Activated CD4-positive, alpha-beta T cell treated with anti-CD3 and anti-CD28 coated beads, Interleukin-2, amount 10 ng/mL, durations not matched to agents 24 days and 14 days (primary cell): Measurements from ENCODE around the gene ABHD12. TPM values are rescaled to one million over a fixed set of nuclear protein-coding genes. Genes with fewer than 3 reads are reported as not detected.

Experiments used
- DNase-seq: peaks from one replicate; pipeline ENCODE4 v3.0.0; 2022
- H3K27ac Mint-ChIP-seq: one replicate; pipeline ENCODE4 v1.8.0; 2022; ENCODE audit warnings: mild to moderate bottlenecking, mixed read lengths
- H3K27me3 Mint-ChIP-seq: one replicate; pipeline ENCODE4 v1.8.0; 2022; ENCODE audit warnings: mixed read lengths
- H3K36me3 Mint-ChIP-seq: one replicate; pipeline ENCODE4 v1.8.0; 2022; ENCODE audit warnings: low read depth, mild to moderate bottlenecking, mixed read lengths
- H3K4me1 Mint-ChIP-seq: one replicate; pipeline ENCODE4 v1.8.0; 2021; ENCODE audit warnings: mixed read lengths
- H3K4me3 Mint-ChIP-seq: one replicate; pipeline ENCODE4 v1.8.0; 2022; ENCODE audit warnings: mild to moderate bottlenecking, moderate library complexity, mixed read lengths
- H3K9me3 Mint-ChIP-seq: one replicate; pipeline ENCODE4 v1.8.0; 2021; ENCODE audit warnings: mixed read lengths
- intact Hi-C: fragments of 100-400 bp; cut with micrococcal nuclease; formaldehyde crosslinking; loops from one replicate; pipeline ENCODE4 v1.15.1; 2023
- total RNA-seq: library from RNA; stranded (reverse); gene quantifications from 2 replicates; pipeline ENCODE4 v1.2.3, GENCODE V29; 2022

Gene ABHD12
- total RNA-seq, 1 donor from 2014 or later, result 30.0 TPM

GRCh38 chr20:25308671-25309394 lies 81.8 kb downstream of the ABHD12 start:
- H3K4me3 Mint-ChIP-seq, result no peak overlapping the region
- H3K27ac Mint-ChIP-seq, result peak overlapping the region; percentile 78
- H3K36me3 Mint-ChIP-seq, result peaks cover 5% of the 10 kb centered on the region
- no peaks in the 10 kb centered on the region for H3K27me3 Mint-ChIP-seq
- intact Hi-C loops, result no loop called here
- no peaks in the 10 kb centered on the region for H3K9me3 Mint-ChIP-seq
- DNase-seq, result no peak
- peaks cover 30% of the 10 kb centered on the region for H3K4me1 Mint-ChIP-seq

- H3K4me3 Mint-ChIP-seq, result no peak overlapping the region
- H3K27me3 Mint-ChIP-seq, result no peaks in the 10 kb centered on the region
Observed at GRCh38 chr20:25308083-25308491, 82.5 kb downstream of the ABHD12 start.

GRCh38 chr20:25306991-25307903 lies 83.4 kb downstream of the ABHD12 start:
- Mint-ChIP-seq H3K27ac (peak overlapping the region; percentile 11), H3K27me3 (no peaks in the 10 kb centered on the region), H3K9me3 (no peaks in the 10 kb centered on the region), H3K4me3 (no peak overlapping the region), H3K4me1 (peaks cover 28% of the 10 kb centered on the region), H3K36me3 (peaks cover 4% of the 10 kb centered on the region)
- intact Hi-C loops, result no loop called here
- no peak for DNase-seq

More at GRCh38 chr20:25308083-25308491, 82.5 kb downstream of the ABHD12 start:
- peaks cover 28% of the 10 kb centered on the region for H3K4me1 Mint-ChIP-seq
- H3K9me3 Mint-ChIP-seq, result no peaks in the 10 kb centered on the region
- H3K27ac Mint-ChIP-seq, result no peak overlapping the region
- DNase-seq, result no peak
- intact Hi-C loops, result no loop called here
- H3K36me3 Mint-ChIP-seq, result peaks cover 4% of the 10 kb centered on the region

- H3K4me1 Mint-ChIP-seq, result peaks cover 4% of the 10 kb centered on the region
- no peaks in the 10 kb centered on the region for H3K9me3 Mint-ChIP-seq
- H3K27me3 Mint-ChIP-seq, result no peaks in the 10 kb centered on the region
- intact Hi-C loops, result no loop called here
- peaks cover 3% of the 10 kb centered on the region for H3K36me3 Mint-ChIP-seq
- DNase-seq, result no peak
- no peak overlapping the region for H3K27ac Mint-ChIP-seq
- H3K4me3 Mint-ChIP-seq, result no peak overlapping the region
Observed at GRCh38 chr20:25304025-25304549, 86.5 kb downstream of the ABHD12 start.

- Mint-ChIP-seq H3K36me3 (peaks cover 2% of the 10 kb centered on the region), H3K9me3 (no peaks in the 10 kb centered on the region), H3K4me1 (peaks cover 2% of the 10 kb centered on the region), H3K27me3 (no peaks in the 10 kb centered on the region), H3K4me3 (no peak overlapping the region), H3K27ac (no peak overlapping the region)
- intact Hi-C loops, result no loop called here
- no peak for DNase-seq
Observed at GRCh38 chr20:25303292-25304024, 87.2 kb downstream of the ABHD12 start.

- Mint-ChIP-seq H3K36me3 (peaks cover 4% of the 10 kb centered on the region), H3K27ac (no peak overlapping the region), H3K27me3 (no peaks in the 10 kb centered on the region), H3K4me3 (no peak overlapping the region), H3K4me1 (peaks cover 2% of the 10 kb centered on the region), H3K9me3 (no peaks in the 10 kb centered on the region)
- no peak for DNase-seq
- intact Hi-C loops, result no loop called here
Observed at GRCh38 chr20:25302596-25302995, 88.0 kb downstream of the ABHD12 start.

- H3K9me3 Mint-ChIP-seq, result no peaks in the 10 kb centered on the region
- no peak overlapping the region for H3K27ac Mint-ChIP-seq
- peaks cover 2% of the 10 kb centered on the region for H3K36me3 Mint-ChIP-seq
- H3K4me1 Mint-ChIP-seq, result no peaks in the 10 kb centered on the region
- intact Hi-C loops, result no loop called here
- no peaks in the 10 kb centered on the region for H3K27me3 Mint-ChIP-seq
- no peak for DNase-seq
- H3K4me3 Mint-ChIP-seq, result no peak overlapping the region
Observed at GRCh38 chr20:25301357-25301920, 89.2 kb downstream of the ABHD12 start.

- Mint-ChIP-seq H3K4me3 (no peak overlapping the region), H3K27me3 (no peaks in the 10 kb centered on the region), H3K9me3 (no peaks in the 10 kb centered on the region), H3K36me3 (peaks cover 3% of the 10 kb centered on the region), H3K4me1 (no peaks in the 10 kb centered on the region), H3K27ac (no peak overlapping the region)
- DNase-seq, result no peak
- intact Hi-C loops, result no loop called here
Observed at GRCh38 chr20:25300496-25301170, 90.0 kb downstream of the ABHD12 start.

- intact Hi-C loops, result no loop called here
- no peaks in the 10 kb centered on the region for H3K4me1 Mint-ChIP-seq
- H3K36me3 Mint-ChIP-seq, result peaks cover 3% of the 10 kb centered on the region
- H3K9me3 Mint-ChIP-seq, result no peaks in the 10 kb centered on the region
- no peak overlapping the region for H3K4me3 Mint-ChIP-seq
- DNase-seq, result no peak
- H3K27me3 Mint-ChIP-seq, result no peaks in the 10 kb centered on the region
- H3K27ac Mint-ChIP-seq, result no peak overlapping the region
Observed at GRCh38 chr20:25299806-25300205, 90.8 kb downstream of the ABHD12 start.

GRCh38 chr20:25297141-25297905 lies 93.3 kb downstream of the ABHD12 start:
- H3K9me3 Mint-ChIP-seq, result no peaks in the 10 kb centered on the region
- DNase-seq, result no peak
- H3K4me3 Mint-ChIP-seq, result no peak overlapping the region
- intact Hi-C loops, result no loop called here
- H3K27ac Mint-ChIP-seq, result no peak overlapping the region
- no peaks in the 10 kb centered on the region for H3K27me3 Mint-ChIP-seq
- peaks cover 5% of the 10 kb centered on the region for H3K36me3 Mint-ChIP-seq
- no peaks in the 10 kb centered on the region for H3K4me1 Mint-ChIP-seq

- Mint-ChIP-seq H3K4me1 (no peaks in the 10 kb centered on the region), H3K36me3 (peaks cover 8% of the 10 kb centered on the region), H3K27ac (peak overlapping the region; percentile 25), H3K27me3 (no peaks in the 10 kb centered on the region), H3K9me3 (no peaks in the 10 kb centered on the region), H3K4me3 (no peak overlapping the region)
- intact Hi-C loops, result no loop called here
- DNase-seq, result peak; percentile 74
Observed at GRCh38 chr20:25296094-25297093, 94.2 kb downstream of the ABHD12 start.
